ENCODE measurements around the gene TMEM179B. TPM values are rescaled to one million over a fixed set of nuclear protein-coding genes. Genes with fewer than 3 reads are reported as not detected.
A peak's percentile ranks its signal among the peaks of the same experiment; 100 is the strongest.
"Not testable (repeated sequence)": the region's sequence is repeated elsewhere in the genome, so short reads cannot be mapped to it uniquely, and the experiment has no call there.

Gene TMEM179B, protein sequence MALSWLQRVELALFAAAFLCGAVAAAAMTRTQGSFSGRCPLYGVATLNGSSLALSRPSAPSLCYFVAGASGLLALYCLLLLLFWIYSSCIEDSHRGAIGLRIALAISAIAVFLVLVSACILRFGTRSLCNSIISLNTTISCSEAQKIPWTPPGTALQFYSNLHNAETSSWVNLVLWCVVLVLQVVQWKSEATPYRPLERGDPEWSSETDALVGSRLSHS
- total RNA-seq (2012; rRNA removed) = 48.3 and 49.9 TPM in 2 replicates

DNA sequence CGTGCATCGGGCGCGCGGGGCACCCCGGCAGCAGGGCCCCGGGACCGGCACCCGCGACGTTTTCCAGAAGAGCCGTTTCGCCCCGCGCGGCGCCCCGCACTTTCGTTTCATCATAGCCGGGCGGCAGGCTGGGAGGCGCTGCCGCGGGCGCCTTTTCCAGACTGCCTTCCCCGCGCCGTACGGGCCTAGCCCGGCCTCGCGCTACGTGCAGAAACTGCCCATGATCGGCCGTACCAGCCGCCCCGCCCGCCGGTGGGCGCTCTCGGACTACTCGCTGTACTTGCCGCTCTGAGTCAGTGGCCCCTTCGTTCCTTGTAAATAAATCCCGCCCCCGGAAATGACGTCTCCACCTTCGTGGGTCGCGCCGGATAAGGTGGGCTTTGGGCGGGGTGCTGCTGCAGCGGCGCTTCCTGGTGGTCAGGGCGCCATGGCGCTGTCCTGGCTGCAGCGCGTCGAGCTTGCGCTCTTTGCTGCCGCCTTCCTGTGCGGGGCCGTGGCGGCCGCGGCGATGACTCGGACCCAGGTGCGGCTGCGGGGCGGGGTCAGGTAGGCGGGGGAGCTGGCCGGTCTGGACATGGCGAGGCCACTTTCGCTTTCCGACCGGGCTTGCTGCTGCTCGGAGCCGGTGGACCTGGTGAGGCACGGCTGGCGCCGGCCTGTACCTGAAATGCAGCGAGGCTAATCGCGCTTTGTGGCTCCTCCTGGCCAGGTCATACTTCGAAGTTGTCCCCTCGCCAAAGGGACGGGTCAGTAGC lies at the start of gene TMEM179B:
TMEM179B (plus strand) TSS at position 398 of the 755 bp plus-strand sequence; CDS start at position 428, 30 bp downstream.
- Histone ChIP-seq H3K9me3 (replicated peaks; ENCODE audit: low read length) (no peaks in the 10 kb centered on the region), H3K9ac (ENCODE audit: low read depth, low read length) (peak within 1 kb of the TSS; percentile 89), H3K36me3 (ENCODE audit: insufficient read depth, low read length) (peaks cover 32% of the 10 kb centered on the region), H3K4me1 (ENCODE audit: control insufficient read depth, insufficient read depth, low read length) (peaks cover 33% of the 10 kb centered on the region), H3K27me3 (ENCODE audit: control insufficient read depth, insufficient read depth, low read length) (no peaks in the 10 kb centered on the region), H3K4me3 (ENCODE audit: low read length) (peak within 1 kb of the TSS; percentile 96), H3K4me2 (ENCODE audit: low read length) (peak within 1 kb of the TSS; percentile 87)

DNA sequence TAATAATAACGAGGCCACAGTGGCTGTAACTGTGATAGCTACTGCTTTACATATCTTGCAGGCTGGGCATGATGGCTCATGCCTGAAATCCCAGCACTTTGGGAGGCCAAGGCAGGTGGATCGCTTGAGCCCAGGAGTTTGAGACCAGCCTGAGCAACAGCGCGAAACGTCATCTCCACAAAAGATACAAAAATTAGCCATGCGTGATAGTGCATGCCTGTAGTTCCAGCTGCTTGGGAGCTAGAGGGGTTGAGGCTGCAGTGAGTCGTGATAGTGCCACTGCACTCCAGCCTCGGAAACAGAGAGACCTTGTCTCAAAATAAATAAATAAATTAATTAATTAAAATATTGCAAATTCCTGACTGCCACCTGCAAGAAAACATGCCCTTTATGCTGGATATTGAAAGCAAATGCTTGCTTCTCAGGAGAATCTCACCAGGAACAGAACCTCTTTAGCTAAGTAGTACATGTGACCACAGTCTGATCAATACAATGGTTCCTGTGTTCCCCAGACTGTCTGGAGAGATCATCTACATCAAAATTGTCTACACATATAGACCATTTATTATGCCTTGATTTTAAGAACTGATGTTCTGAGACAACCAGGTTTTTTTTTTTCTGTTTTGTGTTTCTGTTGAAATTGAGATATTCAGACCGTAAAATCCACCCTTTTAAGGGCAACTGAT lies 39.6 kb upstream of the TMEM179B start:
- Histone ChIP-seq H3K36me3 (ENCODE audit: insufficient read depth, low read length) (no peaks in the 10 kb centered on the region), H3K4me1 (ENCODE audit: control insufficient read depth, insufficient read depth, low read length) (no peaks in the 10 kb centered on the region), H3K27me3 (ENCODE audit: control insufficient read depth, insufficient read depth, low read length) (no peaks in the 10 kb centered on the region), H3K4me3 (ENCODE audit: low read length) (no peak overlapping the region), H3K9me3 (replicated peaks; ENCODE audit: low read length) (no peaks in the 10 kb centered on the region), H3K4me2 (ENCODE audit: low read length) (no peak overlapping the region), H3K9ac (ENCODE audit: low read depth, low read length) (no peak overlapping the region)

DNA sequence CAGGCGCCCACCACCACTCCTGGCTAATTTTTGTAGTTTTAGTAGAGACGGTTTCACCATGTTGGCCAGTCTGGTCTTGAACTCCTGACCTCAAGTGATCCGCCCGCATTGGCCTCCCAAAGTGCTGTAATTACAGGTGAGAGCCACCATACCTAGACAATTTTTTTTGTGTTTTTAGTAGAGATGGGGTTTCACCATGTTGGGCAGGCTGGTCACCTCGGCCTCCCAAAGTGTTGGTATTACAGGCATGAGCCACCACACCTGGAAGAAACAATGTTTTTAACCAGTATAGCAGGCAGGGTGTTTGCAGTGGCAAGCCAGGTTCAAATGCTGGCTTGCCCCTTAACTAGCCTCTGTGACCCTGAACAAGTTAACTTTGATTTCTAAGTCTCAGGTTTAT lies 37.3 kb upstream of the TMEM179B start:
- H3K36me3 ChIP-seq (ENCODE audit: insufficient read depth, low read length); H3K4me3 ChIP-seq (ENCODE audit: low read length); H3K4me2 ChIP-seq (ENCODE audit: low read length); H3K9me3 ChIP-seq (replicated peaks; ENCODE audit: low read length); H3K27me3 ChIP-seq (ENCODE audit: control insufficient read depth, insufficient read depth, low read length); H3K9ac ChIP-seq (ENCODE audit: low read depth, low read length); H3K4me1 ChIP-seq (ENCODE audit: control insufficient read depth, insufficient read depth, low read length): not testable (repeated sequence)

GRCh38 chr11:62752177-62752785 lies 34.9 kb upstream of the TMEM179B start:
- peaks cover 6% of the 10 kb centered on the region for H3K4me1 ChIP-seq (ENCODE audit: control insufficient read depth, insufficient read depth, low read length)
- H3K4me3 ChIP-seq (ENCODE audit: low read length) = no peak overlapping the region
- H3K27me3 ChIP-seq (ENCODE audit: control insufficient read depth, insufficient read depth, low read length) = no peaks in the 10 kb centered on the region
- no peaks in the 10 kb centered on the region for H3K9me3 ChIP-seq (replicated peaks; ENCODE audit: low read length)
- no peaks in the 10 kb centered on the region for H3K36me3 ChIP-seq (ENCODE audit: insufficient read depth, low read length)
- no peak overlapping the region for H3K9ac ChIP-seq (ENCODE audit: low read depth, low read length)
- no peak overlapping the region for H3K4me2 ChIP-seq (ENCODE audit: low read length)

GRCh38 chr11:62752994-62753735 lies 34.0 kb upstream of the TMEM179B start:
- Histone ChIP-seq H3K4me1 (ENCODE audit: control insufficient read depth, insufficient read depth, low read length) (peaks cover 6% of the 10 kb centered on the region), H3K9ac (ENCODE audit: low read depth, low read length) (peak overlapping the region; percentile 84), H3K27me3 (ENCODE audit: control insufficient read depth, insufficient read depth, low read length) (no peaks in the 10 kb centered on the region)

GRCh38 chr11:62753736-62754603 lies 33.2 kb upstream of the TMEM179B start, which contains the start of gene ZBTB3:
Gene ZBTB3 (minus strand): TSS chr11:62754160. CDS start chr11:62753664, 496 bp downstream.
- Histone ChIP-seq H3K9me3 (replicated peaks; ENCODE audit: low read length) (no peaks in the 10 kb centered on the region), H3K4me3 (ENCODE audit: low read length) (peak within 1 kb of the TSS; percentile 75)

More at GRCh38 chr11:62752994-62753735, 34.0 kb upstream of the TMEM179B start:
- Histone ChIP-seq H3K9me3 (replicated peaks; ENCODE audit: low read length) (no peaks in the 10 kb centered on the region), H3K4me2 (ENCODE audit: low read length) (peak overlapping the region; percentile 55), H3K36me3 (ENCODE audit: insufficient read depth, low read length) (no peaks in the 10 kb centered on the region), H3K4me3 (ENCODE audit: low read length) (peak overlapping the region; percentile 75)

GRCh38 chr11:62755086-62755615 lies 32.1 kb upstream of the TMEM179B start:
- Histone ChIP-seq H3K4me2 (ENCODE audit: low read length) (no peak overlapping the region), H3K4me3 (ENCODE audit: low read length) (no peak overlapping the region), H3K4me1 (ENCODE audit: control insufficient read depth, insufficient read depth, low read length) (peaks cover 6% of the 10 kb centered on the region), H3K27me3 (ENCODE audit: control insufficient read depth, insufficient read depth, low read length) (no peaks in the 10 kb centered on the region), H3K9ac (ENCODE audit: low read depth, low read length) (no peak overlapping the region), H3K36me3 (ENCODE audit: insufficient read depth, low read length) (no peaks in the 10 kb centered on the region), H3K9me3 (replicated peaks; ENCODE audit: low read length) (no peaks in the 10 kb centered on the region)

More at GRCh38 chr11:62753736-62754603, 33.2 kb upstream of the TMEM179B start, which contains the start of gene ZBTB3:
- Histone ChIP-seq H3K9ac (ENCODE audit: low read depth, low read length) (peak within 1 kb of the TSS; percentile 84), H3K36me3 (ENCODE audit: insufficient read depth, low read length) (no peaks in the 10 kb centered on the region), H3K4me2 (ENCODE audit: low read length) (peak within 1 kb of the TSS; percentile 82), H3K27me3 (ENCODE audit: control insufficient read depth, insufficient read depth, low read length) (no peaks in the 10 kb centered on the region), H3K4me1 (ENCODE audit: control insufficient read depth, insufficient read depth, low read length) (peaks cover 6% of the 10 kb centered on the region)

- no peak overlapping the region for H3K4me3 ChIP-seq (ENCODE audit: low read length)
- no peaks in the 10 kb centered on the region for H3K9me3 ChIP-seq (replicated peaks; ENCODE audit: low read length)
- H3K9ac ChIP-seq (ENCODE audit: low read depth, low read length) = no peak overlapping the region
- no peaks in the 10 kb centered on the region for H3K36me3 ChIP-seq (ENCODE audit: insufficient read depth, low read length)
- peaks cover 14% of the 10 kb centered on the region for H3K4me1 ChIP-seq (ENCODE audit: control insufficient read depth, insufficient read depth, low read length)
- H3K4me2 ChIP-seq (ENCODE audit: low read length) = no peak overlapping the region
- H3K27me3 ChIP-seq (ENCODE audit: control insufficient read depth, insufficient read depth, low read length) = no peaks in the 10 kb centered on the region
Measured at GRCh38 chr11:62757846-62758788, 29.1 kb upstream of the TMEM179B start.

DNA sequence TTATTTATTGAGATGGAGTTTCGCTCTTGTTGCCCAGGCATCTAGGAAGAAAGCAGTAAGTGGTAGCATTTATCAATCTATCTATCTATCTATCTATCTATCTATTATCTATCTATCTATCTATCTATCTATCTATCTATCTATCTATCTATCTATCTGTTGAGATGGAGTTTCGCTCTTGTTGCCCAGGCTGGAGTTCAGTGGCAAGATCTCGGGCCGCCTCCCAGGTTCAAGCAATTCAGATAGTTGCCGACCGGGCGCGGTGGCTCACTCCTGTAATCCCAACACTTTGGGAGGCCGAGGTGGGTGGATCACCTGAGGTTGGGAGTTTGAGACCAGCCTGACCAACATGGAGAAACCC lies 26.4 kb upstream of the TMEM179B start:
- H3K27me3 ChIP-seq (ENCODE audit: control insufficient read depth, insufficient read depth, low read length); H3K36me3 ChIP-seq (ENCODE audit: insufficient read depth, low read length); H3K9ac ChIP-seq (ENCODE audit: low read depth, low read length); H3K4me1 ChIP-seq (ENCODE audit: control insufficient read depth, insufficient read depth, low read length); H3K9me3 ChIP-seq (replicated peaks; ENCODE audit: low read length): not testable (repeated sequence)
- H3K4me2 ChIP-seq (ENCODE audit: low read length) = peak overlapping the region; percentile 99
- peak overlapping the region; percentile 100 for H3K4me3 ChIP-seq (ENCODE audit: low read length)

Data from skeletal muscle satellite cell (primary cell).